ENCODE data around the gene LINGO1.

Gene LINGO1

GRCh38 chr15:77568973-77569728 lies 63.6 kb downstream of the LINGO1 start:
- Histone ChIP-seq H3K36me3 (replicated peaks) (no peaks in the 10 kb centered on the region), H3K27ac (no peak overlapping the region), H3K27me3 (replicated peaks) (no peaks in the 10 kb centered on the region), H3K4me3 (ENCODE audit: low read depth, low read length) (peak overlapping the region; percentile 33)
- in situ Hi-C loops (cut with HindIII; ENCODE audit: low pct_ligation_motif_present, low sequenced_read_pairs) = no loop called here
- no peak for TF ChIP-seq CTCF (IDR thresholded peaks at IDR 0.05; ENCODE audit: low read depth, low read length, missing control alignments)
- DNase-seq = peak; percentile 32

GRCh38 chr15:77568014-77568972 lies 64.4 kb downstream of the LINGO1 start:
- Histone ChIP-seq H3K27ac (no peak overlapping the region), H3K36me3 (replicated peaks) (no peaks in the 10 kb centered on the region), H3K27me3 (replicated peaks) (no peaks in the 10 kb centered on the region), H3K4me3 (ENCODE audit: low read depth, low read length) (no peak overlapping the region)
- peak; percentile 8 for TF ChIP-seq CTCF (IDR thresholded peaks at IDR 0.05; ENCODE audit: low read depth, low read length, missing control alignments)
- in situ Hi-C loops (cut with HindIII; ENCODE audit: low pct_ligation_motif_present, low sequenced_read_pairs) = no loop called here
- no peak for DNase-seq

GRCh38 chr15:77567202-77567601 lies 65.5 kb downstream of the LINGO1 start:
- Histone ChIP-seq H3K36me3 (replicated peaks) (no peaks in the 10 kb centered on the region), H3K27me3 (replicated peaks) (no peaks in the 10 kb centered on the region), H3K4me3 (ENCODE audit: low read depth, low read length) (no peak overlapping the region), H3K27ac (no peak overlapping the region)
- TF ChIP-seq CTCF (IDR thresholded peaks at IDR 0.05; ENCODE audit: low read depth, low read length, missing control alignments) = no peak
- in situ Hi-C loops (cut with HindIII; ENCODE audit: low pct_ligation_motif_present, low sequenced_read_pairs) = no loop called here
- DNase-seq = no peak

GRCh38 chr15:77566092-77566491 lies 66.6 kb downstream of the LINGO1 start:
- TF ChIP-seq CTCF (IDR thresholded peaks at IDR 0.05; ENCODE audit: low read depth, low read length, missing control alignments) = no peak
- in situ Hi-C loops (cut with HindIII; ENCODE audit: low pct_ligation_motif_present, low sequenced_read_pairs) = no loop called here
- Histone ChIP-seq H3K27me3 (replicated peaks) (no peaks in the 10 kb centered on the region), H3K36me3 (replicated peaks) (no peaks in the 10 kb centered on the region), H3K27ac (no peak overlapping the region), H3K4me3 (ENCODE audit: low read depth, low read length) (no peak overlapping the region)
- no peak for DNase-seq

GRCh38 chr15:77565378-77565915 lies 67.3 kb downstream of the LINGO1 start:
- DNase-seq = no peak
- no peaks in the 10 kb centered on the region for H3K27me3 ChIP-seq (replicated peaks)
- H3K36me3 ChIP-seq (replicated peaks) = no peaks in the 10 kb centered on the region
- in situ Hi-C loops (cut with HindIII; ENCODE audit: low pct_ligation_motif_present, low sequenced_read_pairs) = no loop called here
- no peak for TF ChIP-seq CTCF (IDR thresholded peaks at IDR 0.05; ENCODE audit: low read depth, low read length, missing control alignments)
- no peak overlapping the region for H3K27ac ChIP-seq
- no peak overlapping the region for H3K4me3 ChIP-seq (ENCODE audit: low read depth, low read length)

All from brain microvascular endothelial cell (primary cell).